PC-9 (cell line): ENCODE measurements around the gene GULP1. TPM values are rescaled to one million over a fixed set of nuclear protein-coding genes. Genes with fewer than 3 reads are reported as not detected.

Experiments
- BruUV-seq: library from RNA; stranded (reverse); fragments of 400-500 nt; replicated peaks from 2 replicates; lab custom pipeline; 2021; lab: Mats Ljungman, UMichigan
- CTCF ChIA-PET: fragments of 300-600 bp; sonication (Branson Sonifier 250); formaldehyde crosslinking; loops from one replicate; lab custom pipeline; 2022; ENCODE audit warnings: antibody characterized with exemption; lab: Charles Lee
- POLR2A ChIA-PET: fragments of 300-600 bp; sonication (Branson Sonifier 250); formaldehyde crosslinking; loops from one replicate; lab custom pipeline; 2022; ENCODE audit warnings: antibody characterized with exemption; ENCODE audit not compliant: unreplicated experiment; lab: Charles Lee
- DNase-seq, 2 experiments: peaks; one replicate each; pipeline versions ENCODE4 v3.0.0 to v3.0.0-alpha.2; 2015 to 2022; ENCODE audit warnings: mixed read lengths in 1 of 2
- H2AFZ ChIP-seq: fragments of 200-600 bp; sonication (generic); 2 replicates; pipeline ENCODE4 v1.8.1; 2017; ENCODE audit warnings: antibody characterized with exemption
- H3F3A ChIP-seq: fragments of 200-600 bp; sonication (generic); 2 replicates; pipeline ENCODE4 v1.8.1; 2017; ENCODE audit warnings: antibody characterized with exemption, mild to moderate bottlenecking, low read depth; ENCODE audit not compliant: insufficient read depth
- H3K27ac ChIP-seq: fragments of 200-600 bp; sonication (generic); 2 replicates; pipeline ENCODE4 v1.6.1; 2016; ENCODE audit warnings: mixed run types
- H3K27me3 ChIP-seq: fragments of 200-600 bp; sonication (generic); 2 replicates; pipeline ENCODE4 v1.6.1; 2016; ENCODE audit warnings: low read depth, mixed run types; ENCODE audit not compliant: insufficient read depth
- H3K36me3 ChIP-seq: fragments of 200-600 bp; sonication (generic); 2 replicates; pipeline ENCODE4 v1.6.1; 2016; ENCODE audit warnings: low read depth, mixed run types
- H3K4me1 ChIP-seq: fragments of 200-600 bp; sonication (generic); replicated peaks from 2 replicates; pipeline ENCODE4 v1.6.1; 2016; ENCODE audit warnings: mixed run types; ENCODE audit not compliant: insufficient read depth
- H3K4me2 ChIP-seq: fragments of 200-600 bp; sonication (generic); 2 replicates; pipeline ENCODE4 v1.6.1; 2017; ENCODE audit warnings: mixed run types
- H3K4me3 ChIP-seq: fragments of 200-600 bp; sonication (generic); 2 replicates; pipeline ENCODE4 v1.6.1; 2016; ENCODE audit warnings: mixed run types
- H3K79me2 ChIP-seq: fragments of 200-600 bp; sonication (generic); 2 replicates; pipeline ENCODE4 v1.6.1; 2017; ENCODE audit warnings: low read depth, mixed run types
- H3K9me2 ChIP-seq: fragments of 200-600 bp; sonication (generic); 2 replicates; pipeline ENCODE4 v1.8.1; 2017; ENCODE audit warnings: mild to moderate bottlenecking; ENCODE audit not compliant: insufficient read depth
- H3K9me3 ChIP-seq: fragments of 200-600 bp; sonication (generic); 2 replicates; pipeline ENCODE4 v1.8.1; 2016; ENCODE audit warnings: low read depth; ENCODE audit not compliant: insufficient read depth
- H4K20me1 ChIP-seq: fragments of 200-600 bp; sonication (generic); 2 replicates; pipeline ENCODE4 v1.8.1; 2017; ENCODE audit not compliant: insufficient read depth
- EZH2 ChIP-seq: fragments of 200-600 bp; sonication (generic); IDR thresholded peaks from 2 replicates; pipeline ENCODE4 v1.8.0; 2017; ENCODE audit warnings: antibody characterized with exemption, low read depth
- intact Hi-C: fragments of 100-400 bp; cut with micrococcal nuclease; formaldehyde crosslinking; loops from one replicate; pipeline ENCODE4 v1.10.0; 2022; ENCODE audit not compliant: unreplicated experiment
- total RNA-seq: library from RNA; stranded (reverse); gene quantifications from 2 replicates; pipeline ENCODE4 v1.2.3, GENCODE V29; 2021
- TF ChIP-seq, protein P1 (sequence below): fragments of 200-600 bp; sonication (generic); conservative IDR thresholded peaks from 2 replicates; pipeline ENCODE4 v1.6.1; 2017; ENCODE audit warnings: mixed run types, antibody characterized with exemption, mild to moderate bottlenecking, moderate library complexity

GULP1 gene
- total RNA-seq, 1 experiment from 2014 or later = 38.0 TPM

DNA sequence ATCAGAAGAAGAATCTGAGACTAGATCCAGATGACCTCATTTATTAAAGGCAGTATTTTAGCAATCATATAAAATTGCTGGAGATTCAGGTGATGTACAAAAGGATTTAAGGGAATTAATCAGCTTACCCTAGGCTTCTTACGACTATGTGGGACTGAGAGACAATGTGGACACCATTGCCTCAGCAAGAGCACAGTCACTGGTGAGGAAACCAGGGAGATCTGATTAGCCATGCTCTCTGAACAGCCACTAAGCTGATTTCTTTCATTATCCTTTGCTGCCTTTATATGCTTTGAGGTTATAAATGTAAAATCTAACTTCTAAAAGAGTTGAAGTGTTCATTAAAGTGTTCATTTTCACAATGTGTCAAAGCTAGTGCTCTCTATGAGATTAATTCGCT, 22.7 kb upstream of the GULP1 start:
- no peaks in the 10 kb centered on the region for H3K79me2 ChIP-seq
- no peaks in the 10 kb centered on the region for H3K36me3 ChIP-seq
- no peak overlapping the region for H2AFZ ChIP-seq
- H3K4me3 ChIP-seq = no peak overlapping the region
- H3K27ac ChIP-seq = no peak overlapping the region
- no peaks in the 10 kb centered on the region for H3F3A ChIP-seq
- no peaks in the 10 kb centered on the region for H4K20me1 ChIP-seq
- DNase-seq = no peak
- H3K4me1 ChIP-seq = no peaks in the 10 kb centered on the region
- no peak overlapping the region for H3K4me2 ChIP-seq
- POLR2A ChIA-PET = no interaction called here
- BruUV-seq = no TSS peak
- CTCF ChIA-PET = no interaction called here
- H3K9me3 ChIP-seq = no peaks in the 10 kb centered on the region
- TF ChIP-seq EZH2 = no peak
- TF ChIP-seq, protein P1, sequence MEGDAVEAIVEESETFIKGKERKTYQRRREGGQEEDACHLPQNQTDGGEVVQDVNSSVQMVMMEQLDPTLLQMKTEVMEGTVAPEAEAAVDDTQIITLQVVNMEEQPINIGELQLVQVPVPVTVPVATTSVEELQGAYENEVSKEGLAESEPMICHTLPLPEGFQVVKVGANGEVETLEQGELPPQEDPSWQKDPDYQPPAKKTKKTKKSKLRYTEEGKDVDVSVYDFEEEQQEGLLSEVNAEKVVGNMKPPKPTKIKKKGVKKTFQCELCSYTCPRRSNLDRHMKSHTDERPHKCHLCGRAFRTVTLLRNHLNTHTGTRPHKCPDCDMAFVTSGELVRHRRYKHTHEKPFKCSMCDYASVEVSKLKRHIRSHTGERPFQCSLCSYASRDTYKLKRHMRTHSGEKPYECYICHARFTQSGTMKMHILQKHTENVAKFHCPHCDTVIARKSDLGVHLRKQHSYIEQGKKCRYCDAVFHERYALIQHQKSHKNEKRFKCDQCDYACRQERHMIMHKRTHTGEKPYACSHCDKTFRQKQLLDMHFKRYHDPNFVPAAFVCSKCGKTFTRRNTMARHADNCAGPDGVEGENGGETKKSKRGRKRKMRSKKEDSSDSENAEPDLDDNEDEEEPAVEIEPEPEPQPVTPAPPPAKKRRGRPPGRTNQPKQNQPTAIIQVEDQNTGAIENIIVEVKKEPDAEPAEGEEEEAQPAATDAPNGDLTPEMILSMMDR = no peak
- H3K9me2 ChIP-seq = no peaks in the 10 kb centered on the region
- no peaks in the 10 kb centered on the region for H3K27me3 ChIP-seq
- intact Hi-C loops = no loop called here

DNA sequence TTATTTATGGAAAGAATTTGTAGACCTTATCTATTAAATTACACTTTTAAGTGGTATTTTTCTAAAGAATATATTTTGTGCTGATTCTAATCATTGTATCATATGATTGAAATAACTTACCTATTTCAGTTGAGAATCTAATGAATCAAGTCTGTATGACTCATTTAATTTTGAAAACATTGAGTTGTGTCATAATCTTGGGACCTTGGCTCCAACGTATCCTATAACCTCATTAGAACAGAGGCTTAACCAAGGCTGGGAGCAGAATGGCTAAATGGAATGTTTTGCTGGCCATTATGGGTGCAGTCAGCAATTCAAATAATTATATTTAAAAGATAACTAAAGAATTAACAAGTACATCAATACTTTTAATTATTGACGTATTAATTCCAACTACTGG, 19.6 kb upstream of the GULP1 start:
- intact Hi-C loops = no loop called here
- H3F3A ChIP-seq = no peaks in the 10 kb centered on the region
- H3K36me3 ChIP-seq = no peaks in the 10 kb centered on the region
- H3K27ac ChIP-seq = no peak overlapping the region
- no TSS peak for BruUV-seq
- H3K4me1 ChIP-seq = no peaks in the 10 kb centered on the region
- H3K9me3 ChIP-seq = no peaks in the 10 kb centered on the region
- no peaks in the 10 kb centered on the region for H4K20me1 ChIP-seq
- no peaks in the 10 kb centered on the region for H3K9me2 ChIP-seq
- ChIA-PET POLR2A (no interaction called here), CTCF (no interaction called here)
- no peak for DNase-seq
- H3K27me3 ChIP-seq = no peaks in the 10 kb centered on the region
- TF ChIP-seq, protein P1 = no peak
- no peak for TF ChIP-seq EZH2
- no peak overlapping the region for H3K4me2 ChIP-seq
- H2AFZ ChIP-seq = no peak overlapping the region
- no peak overlapping the region for H3K4me3 ChIP-seq
- H3K79me2 ChIP-seq = no peaks in the 10 kb centered on the region

DNA sequence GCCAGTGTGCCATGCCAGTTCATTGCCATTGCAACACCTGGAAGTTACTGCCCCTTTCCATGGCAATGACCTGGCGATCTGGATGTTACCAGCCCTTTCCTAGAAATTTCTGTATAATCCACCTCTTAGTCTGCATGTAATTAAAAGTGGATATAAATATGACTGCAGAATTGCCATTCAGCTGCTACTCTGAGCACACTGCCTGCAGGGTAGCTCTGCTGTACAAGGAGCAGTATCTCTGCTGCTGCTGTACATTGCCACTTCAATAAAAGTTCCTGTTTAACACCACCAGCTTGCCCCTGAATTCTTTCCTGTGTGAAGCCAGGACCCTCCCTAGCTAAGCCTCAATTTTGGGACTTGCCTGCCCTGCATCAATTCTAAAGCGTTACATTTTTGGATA, 17.4 kb upstream of the GULP1 start:
- no peak for TF ChIP-seq EZH2
- TF ChIP-seq, protein P1 = no peak
- Histone ChIP-seq H3F3A (no peaks in the 10 kb centered on the region), H3K27ac (no peak overlapping the region), H3K36me3 (no peaks in the 10 kb centered on the region), H3K27me3 (no peaks in the 10 kb centered on the region), H3K4me2 (no peak overlapping the region), H2AFZ (no peak overlapping the region), H3K79me2 (no peaks in the 10 kb centered on the region), H3K4me3 (no peak overlapping the region), H3K9me2 (no peaks in the 10 kb centered on the region), H3K9me3 (no peaks in the 10 kb centered on the region), H4K20me1 (no peaks in the 10 kb centered on the region), H3K4me1 (no peaks in the 10 kb centered on the region)
- no peak for DNase-seq
- intact Hi-C loops = no loop called here
- BruUV-seq = no TSS peak
- ChIA-PET CTCF (no interaction called here), POLR2A (no interaction called here)
